Stimulated activated CD8-positive, alpha-beta memory T cell treated with anti-CD3 and anti-CD28 coated beads, Interleukin-7, amount 100 ng/mL, for 48 hours (primary cell): ENCODE data around the gene CFAP100.

Experiments
- DNase-seq, 2 donors: peaks; one replicate each; pipeline ENCODE4 v3.0.0-alpha.2; 2020; ENCODE audit warnings: low read depth in 1 of 2; ENCODE audit errors: extremely low read depth in 1 of 2

The CFAP100 gene

GRCh38 chr3:126439346-126439967 lies 44.7 kb downstream of the CFAP100 start:
- DNase-seq, result no peak

GRCh38 chr3:126439968-126440708 lies 45.4 kb downstream of the CFAP100 start:
- no peak for DNase-seq

DNA sequence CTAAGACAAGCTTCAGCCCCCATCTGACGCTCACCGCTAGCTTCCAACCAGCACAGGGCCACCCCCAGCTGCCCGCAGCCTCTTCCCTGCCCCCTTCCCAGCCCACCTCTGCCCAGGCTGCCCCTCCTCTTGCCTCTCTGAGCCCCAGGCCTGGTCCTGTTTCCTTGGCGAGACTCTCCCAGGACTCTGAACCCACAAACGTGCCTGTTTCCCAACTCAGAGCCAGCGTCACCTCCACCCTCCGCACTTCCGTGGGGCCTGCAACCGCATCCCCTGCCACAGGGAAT lies 45.9 kb downstream of the CFAP100 start:
- DNase-seq, result no peak

GRCh38 chr3:126441256-126441880 lies 46.7 kb downstream of the CFAP100 start:
- no peak for DNase-seq

DNA sequence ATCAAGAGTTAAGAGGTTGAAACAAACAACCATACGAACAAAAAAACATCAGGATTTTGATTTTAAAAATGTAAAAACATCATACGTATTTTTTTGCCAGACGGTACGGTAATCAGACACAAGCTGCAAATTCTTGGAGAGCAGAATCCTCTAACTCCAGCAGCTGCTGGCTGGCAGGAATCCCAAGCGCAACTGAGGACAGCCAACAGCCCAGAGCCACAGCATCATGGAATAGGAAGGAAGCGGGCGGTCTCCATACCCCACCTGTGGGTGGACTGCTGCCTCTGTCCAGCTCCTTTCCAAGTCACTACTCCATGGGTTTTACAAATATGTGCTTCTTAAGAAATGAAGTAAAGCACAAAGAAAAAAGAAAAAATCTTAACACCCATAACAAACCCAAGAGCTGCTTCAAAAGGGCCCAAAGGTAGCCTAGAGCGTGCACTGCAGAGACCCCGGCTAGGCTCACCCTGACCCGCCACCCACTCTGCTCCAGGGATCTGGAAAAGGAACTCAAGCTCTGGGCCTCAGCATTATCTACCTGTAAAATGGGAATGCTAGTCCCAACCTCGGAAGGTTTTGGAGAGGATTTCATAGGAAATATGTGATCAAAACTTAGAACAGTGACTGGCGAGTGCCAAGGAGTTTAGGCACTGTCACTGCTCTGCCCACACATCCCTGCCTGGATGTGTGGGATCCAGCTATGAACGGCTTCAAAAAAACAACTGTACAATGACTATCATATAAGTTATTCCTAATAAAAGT lies 47.6 kb downstream of the CFAP100 start:
- no peak for DNase-seq

GRCh38 chr3:126442856-126443242 lies 48.1 kb downstream of the CFAP100 start:
- DNase-seq, result no peak

DNA sequence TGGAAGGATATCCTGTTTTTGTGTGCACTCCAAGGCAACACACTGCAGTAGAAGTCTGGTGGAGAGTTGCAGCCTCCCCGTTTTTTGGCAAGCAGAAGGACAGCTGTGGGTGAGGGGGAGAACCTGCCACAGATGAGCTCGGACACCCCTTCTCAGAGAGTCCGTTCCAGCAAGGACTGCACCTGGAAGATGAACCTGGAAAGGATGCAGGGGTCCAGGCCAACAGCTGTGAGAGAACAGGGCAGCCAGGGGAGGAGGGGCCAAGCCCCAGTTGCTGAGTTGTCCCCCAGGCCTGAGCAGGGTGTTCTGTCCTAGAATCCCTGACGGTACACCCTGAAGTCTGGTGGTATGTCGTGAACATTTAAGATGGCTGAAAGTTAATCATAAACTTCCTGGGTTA lies 50.8 kb downstream of the CFAP100 start:
- no peak for DNase-seq

DNA sequence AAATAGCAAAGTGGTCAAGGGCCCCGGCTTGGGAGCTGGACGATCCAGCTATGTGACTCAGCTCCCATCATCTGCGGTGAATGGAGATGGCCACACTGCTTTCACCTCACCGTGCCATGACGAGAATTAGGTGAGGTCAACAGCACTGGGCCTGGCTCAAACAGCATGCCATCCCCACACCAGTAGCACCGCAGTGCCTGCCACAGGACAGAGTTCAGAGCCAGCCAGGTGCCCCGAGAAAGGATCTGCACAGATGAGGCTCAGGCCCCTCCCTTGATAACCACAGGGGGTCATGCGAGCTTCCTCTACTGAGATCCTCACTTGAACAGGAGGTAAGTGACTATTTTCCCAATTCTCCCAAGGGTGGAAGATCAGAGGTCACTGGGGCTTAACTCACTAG lies 51.6 kb downstream of the CFAP100 start:
- DNase-seq, result no peak

DNA sequence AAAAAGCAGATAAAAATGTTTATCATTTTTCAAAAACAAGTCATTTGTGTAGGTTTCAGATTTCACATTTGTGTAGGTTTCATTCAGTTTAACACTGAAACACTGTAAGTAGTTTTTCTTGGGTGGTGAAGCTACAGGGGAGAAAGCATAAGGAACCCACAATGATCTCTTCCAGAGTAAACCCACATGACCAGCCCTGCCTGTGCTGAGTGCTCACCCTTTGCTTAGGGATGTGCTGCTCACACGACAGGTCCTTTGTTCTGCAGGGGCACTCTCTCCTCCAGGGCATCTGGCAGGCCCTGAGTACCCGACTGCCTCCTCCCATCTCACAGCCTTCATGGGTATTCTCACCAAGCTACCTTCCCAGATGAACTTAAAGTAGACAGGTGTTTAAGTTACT lies 52.1 kb downstream of the CFAP100 start:
- no peak for DNase-seq

DNA sequence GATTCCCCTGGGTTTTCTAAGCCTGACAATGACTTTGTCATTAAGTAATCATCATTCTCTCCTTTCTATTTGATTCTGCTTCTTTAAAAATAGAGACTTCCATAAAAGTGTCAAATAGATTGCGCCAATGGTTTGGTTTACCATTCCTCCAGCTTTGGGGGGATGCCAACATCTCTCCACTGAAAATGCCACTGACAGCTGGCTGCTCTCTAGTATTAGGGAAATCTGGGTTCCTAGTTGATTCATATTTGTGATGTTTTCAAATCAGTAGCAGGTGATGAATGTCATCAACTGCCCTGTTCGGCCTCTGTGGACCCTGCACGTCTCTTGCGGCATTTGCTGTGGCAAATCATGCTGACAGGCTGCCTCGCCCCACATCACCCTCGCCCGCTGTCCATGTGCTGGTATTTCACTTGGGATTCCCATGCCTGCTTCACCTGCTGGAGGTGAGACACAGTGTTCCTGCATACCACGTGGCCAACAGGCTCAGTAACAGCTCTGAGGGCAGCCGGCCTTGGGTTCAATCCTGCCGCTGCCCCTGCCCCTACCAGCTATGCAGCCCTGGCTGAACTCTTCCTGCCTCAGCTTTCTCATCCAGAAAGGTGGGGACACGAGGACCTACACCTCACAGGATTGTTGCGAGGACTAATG lies 52.9 kb downstream of the CFAP100 start:
- DNase-seq, result no peak

- no peak for DNase-seq
These were observed 53.6 kb downstream of the CFAP100 start for GRCh38 chr3:126448136-126448892.

GRCh38 chr3:126448893-126449180 lies 54.1 kb downstream of the CFAP100 start:
- no peak for DNase-seq

- no peak for DNase-seq
These were observed 54.9 kb downstream of the CFAP100 start for GRCh38 chr3:126449621-126450051.

DNA sequence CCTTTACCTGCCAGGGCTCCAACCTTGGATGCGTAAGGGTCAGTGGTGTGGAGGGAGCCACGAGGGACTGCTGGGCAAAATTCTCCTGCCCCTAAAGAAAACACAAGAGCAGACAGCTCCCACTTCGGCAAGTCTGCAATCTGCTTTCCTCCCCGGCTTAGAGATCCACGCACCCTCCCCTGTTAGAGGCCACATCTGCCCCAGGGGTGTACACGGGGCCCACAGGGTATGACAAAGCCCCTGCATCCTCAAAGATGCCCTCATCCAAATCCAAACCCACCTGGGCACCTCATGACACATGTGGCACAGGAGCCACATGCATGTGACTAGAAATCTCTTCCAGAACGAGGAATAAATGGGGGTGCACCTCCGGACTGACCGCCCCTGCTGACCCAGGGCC lies 55.5 kb downstream of the CFAP100 start:
- DNase-seq, result no peak

DNA sequence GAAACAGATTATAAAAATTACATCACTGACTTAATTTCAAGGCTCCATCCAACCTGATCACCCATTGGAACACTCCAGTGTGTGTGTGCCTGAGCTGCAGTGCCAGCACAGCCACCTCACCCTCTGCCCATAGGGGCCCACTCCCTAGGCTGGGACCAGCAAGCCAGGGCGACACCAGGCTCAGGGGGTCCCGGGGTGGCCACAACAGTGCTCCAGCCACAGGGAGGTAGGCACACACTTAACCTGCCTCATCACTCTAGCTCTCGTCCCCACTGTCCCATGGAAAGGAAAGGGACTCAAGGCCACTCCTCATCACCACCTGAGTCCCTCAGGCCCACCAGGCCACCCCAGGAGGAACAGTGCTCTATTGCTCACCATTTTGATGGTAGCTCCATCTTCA lies 56.0 kb downstream of the CFAP100 start:
- DNase-seq, result no peak

- DNase-seq, result no peak
These were observed 56.8 kb downstream of the CFAP100 start for GRCh38 chr3:126451511-126451910.

- DNase-seq, result no peak
These were observed 57.5 kb downstream of the CFAP100 start for GRCh38 chr3:126452213-126452612.

GRCh38 chr3:126454025-126454424 lies 59.3 kb downstream of the CFAP100 start:
- DNase-seq, result no peak

DNA sequence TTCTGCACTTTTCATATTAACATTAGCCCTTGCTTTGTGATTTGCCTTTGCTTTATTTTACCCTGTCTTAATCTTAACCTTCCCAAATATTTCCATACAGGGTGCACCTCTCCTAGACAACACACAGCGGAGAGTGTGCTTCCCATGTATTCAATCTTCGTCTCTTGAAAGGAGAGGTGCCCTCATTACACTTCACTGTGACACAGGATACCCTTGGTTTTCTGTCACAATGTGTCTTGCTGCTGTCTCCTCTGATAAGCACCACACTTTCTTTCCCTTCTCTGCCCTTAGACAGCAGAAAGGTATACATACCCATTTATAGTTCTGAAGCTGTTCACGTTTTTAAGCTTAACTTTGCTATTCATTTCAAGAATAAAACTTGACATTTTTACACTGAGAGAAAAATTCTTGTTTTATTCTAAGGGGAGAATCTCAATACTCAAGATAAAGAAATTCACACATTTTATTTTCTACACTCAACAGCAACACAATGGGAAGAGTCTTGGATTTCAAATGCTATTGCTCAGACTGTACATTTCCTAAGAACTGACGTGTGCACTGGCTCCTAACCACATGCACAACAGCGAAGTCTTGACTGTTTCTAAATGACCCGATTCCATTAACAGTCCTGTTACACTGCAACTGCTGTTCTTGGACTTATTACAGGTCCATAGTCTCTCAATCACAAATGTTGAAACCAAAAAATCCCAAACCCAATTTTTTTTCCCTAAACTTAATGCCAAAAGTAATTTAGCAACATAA lies 59.9 kb downstream of the CFAP100 start:
- no peak for DNase-seq

GRCh38 chr3:126456211-126456610 lies 61.5 kb downstream of the CFAP100 start:
- DNase-seq, result no peak
